ENCODE results near the gene ITGB4. TPM values are rescaled to one million over a fixed set of nuclear protein-coding genes. Genes with fewer than 3 reads are reported as not detected.

The ITGB4 gene
- total RNA-seq, 4 donors from 2014 or later: 196 to 323 (median 229) TPM

DNA sequence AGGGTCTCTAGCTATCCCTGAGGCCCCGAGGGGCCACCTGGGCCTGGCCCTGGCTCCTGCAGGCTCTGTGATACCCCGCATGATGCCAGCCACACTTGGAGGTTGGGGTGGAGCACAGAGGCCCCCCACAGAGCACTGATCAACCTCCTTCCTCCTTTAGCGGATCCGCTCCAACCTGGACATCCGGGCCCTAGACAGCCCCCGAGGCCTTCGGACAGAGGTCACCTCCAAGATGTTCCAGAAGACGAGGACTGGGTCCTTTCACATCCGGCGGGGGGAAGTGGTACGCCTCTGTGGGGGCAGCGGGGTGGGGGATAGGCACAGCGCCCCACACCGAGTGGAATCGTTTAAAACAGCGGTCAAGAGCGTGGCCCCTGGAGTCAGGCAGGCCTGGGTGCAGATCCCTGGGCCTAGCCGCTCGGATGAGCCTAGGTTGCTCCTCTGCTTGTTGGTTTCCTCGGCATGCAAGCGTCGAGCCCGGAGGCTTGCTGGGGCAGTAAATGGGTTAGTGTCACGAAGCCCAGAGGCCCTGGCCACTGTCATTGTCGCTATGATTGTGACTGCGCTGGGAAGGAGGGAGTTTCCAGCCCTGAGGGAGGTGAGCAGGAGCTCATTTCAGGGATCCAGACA, 9.9 kb downstream of the ITGB4 start:
- peaks cover 7 to 21% (median 15%) of the 10 kb centered on the region in 4 donors for H3K4me1 ChIP-seq
- H3K27me3 ChIP-seq: no peaks in the 10 kb centered on the region
- in situ Hi-C loops (cut with MboI; ENCODE audit: low pct_ligation_motif_present in 1 of 4, low pct_unique_long_range_greater_than_20kb in 1 of 4, low sequenced_read_pairs in 3 of 4) (no loop called here), intact Hi-C loops (cut with DNase I; ENCODE audit: low total_unique reads) (no loop called here)
- no peaks in the 10 kb centered on the region for H3K9me3 ChIP-seq
- H3K4me3 ChIP-seq: no peak overlapping the region
- peaks cover 0 to 22% (median 0%) of the 10 kb centered on the region in 4 donors for H3K36me3 ChIP-seq
- WGBS, 2 donors (ENCODE audit: low coverage in 1 of 2): 81% methylated on average over 24 of the region's 26 CpGs; no CpG with 5 or more reads in 1 of the 2 donors
- TF ChIP-seq, protein P1, sequence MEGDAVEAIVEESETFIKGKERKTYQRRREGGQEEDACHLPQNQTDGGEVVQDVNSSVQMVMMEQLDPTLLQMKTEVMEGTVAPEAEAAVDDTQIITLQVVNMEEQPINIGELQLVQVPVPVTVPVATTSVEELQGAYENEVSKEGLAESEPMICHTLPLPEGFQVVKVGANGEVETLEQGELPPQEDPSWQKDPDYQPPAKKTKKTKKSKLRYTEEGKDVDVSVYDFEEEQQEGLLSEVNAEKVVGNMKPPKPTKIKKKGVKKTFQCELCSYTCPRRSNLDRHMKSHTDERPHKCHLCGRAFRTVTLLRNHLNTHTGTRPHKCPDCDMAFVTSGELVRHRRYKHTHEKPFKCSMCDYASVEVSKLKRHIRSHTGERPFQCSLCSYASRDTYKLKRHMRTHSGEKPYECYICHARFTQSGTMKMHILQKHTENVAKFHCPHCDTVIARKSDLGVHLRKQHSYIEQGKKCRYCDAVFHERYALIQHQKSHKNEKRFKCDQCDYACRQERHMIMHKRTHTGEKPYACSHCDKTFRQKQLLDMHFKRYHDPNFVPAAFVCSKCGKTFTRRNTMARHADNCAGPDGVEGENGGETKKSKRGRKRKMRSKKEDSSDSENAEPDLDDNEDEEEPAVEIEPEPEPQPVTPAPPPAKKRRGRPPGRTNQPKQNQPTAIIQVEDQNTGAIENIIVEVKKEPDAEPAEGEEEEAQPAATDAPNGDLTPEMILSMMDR (IDR thresholded peaks at IDR 0.05): no peak
- peak overlapping the region; percentile 58 to 76 (median 71) for H3K27ac ChIP-seq
- no peak for DNase-seq

DNA sequence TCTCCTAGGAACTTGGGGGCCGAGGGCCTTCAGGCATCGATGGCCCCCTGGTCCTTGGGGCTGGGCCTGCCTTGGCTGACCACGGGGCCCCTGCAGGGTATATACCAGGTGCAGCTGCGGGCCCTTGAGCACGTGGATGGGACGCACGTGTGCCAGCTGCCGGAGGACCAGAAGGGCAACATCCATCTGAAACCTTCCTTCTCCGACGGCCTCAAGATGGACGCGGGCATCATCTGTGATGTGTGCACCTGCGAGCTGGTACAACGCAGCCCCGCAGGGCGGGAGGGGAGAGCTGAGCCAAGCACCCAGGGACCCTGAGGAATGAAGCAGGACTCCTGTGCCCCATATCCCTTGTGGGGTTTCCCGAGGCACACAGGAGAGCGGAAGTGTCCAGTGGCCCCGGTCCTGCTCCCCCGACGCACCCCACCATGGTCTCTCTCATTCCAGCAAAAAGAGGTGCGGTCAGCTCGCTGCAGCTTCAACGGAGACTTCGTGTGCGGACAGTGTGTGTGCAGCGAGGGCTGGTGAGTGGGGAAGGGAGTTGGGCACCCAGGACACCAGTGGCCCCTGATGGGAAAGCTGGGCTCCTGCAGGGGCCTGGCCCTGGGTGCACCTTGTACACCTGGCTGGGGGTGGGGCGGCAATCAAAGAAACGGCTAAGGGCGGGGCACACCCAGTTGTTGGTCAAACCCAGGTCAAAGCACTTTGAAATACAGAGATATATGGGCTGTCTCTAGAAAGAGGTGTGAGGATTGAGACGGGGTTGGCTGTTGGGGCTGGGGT, 10.6 kb downstream of the ITGB4 start:
- Histone ChIP-seq H3K36me3 (peaks cover 0 to 26% (median 2%) of the 10 kb centered on the region in 4 donors), H3K9me3 (no peaks in the 10 kb centered on the region), H3K27me3 (no peaks in the 10 kb centered on the region), H3K27ac (peak overlapping the region; percentile 66 to 76 (median 74)), H3K4me3 (no peak overlapping the region), H3K4me1 (peaks cover 7 to 21% (median 15%) of the 10 kb centered on the region in 4 donors)
- intact Hi-C loops (cut with DNase I; ENCODE audit: low total_unique reads): no loop called here
- WGBS, 2 donors (ENCODE audit: low coverage in 1 of 2): 72% methylated on average over 31 of the region's 31 CpGs; no CpG with 5 or more reads in 1 of the 2 donors
- in situ Hi-C loops (cut with MboI; ENCODE audit: low pct_ligation_motif_present in 1 of 4, low pct_unique_long_range_greater_than_20kb in 1 of 4, low sequenced_read_pairs in 3 of 4): no loop called here
- TF ChIP-seq EP300 (IDR thresholded peaks at IDR 0.05; ENCODE audit: low read depth): no peak
- TF ChIP-seq, protein P1 (IDR thresholded peaks at IDR 0.05): peak in 4 of 5 experiments; percentile 18 to 49 (median 26)
- TF ChIP-seq POLR2AphosphoS5 (IDR thresholded peaks at IDR 0.05): peak in 2 of 3 donors; percentile 6 to 12
- TF ChIP-seq POLR2A (IDR thresholded peaks at IDR 0.05): no peak
- DNase-seq: peak; percentile 90

DNA sequence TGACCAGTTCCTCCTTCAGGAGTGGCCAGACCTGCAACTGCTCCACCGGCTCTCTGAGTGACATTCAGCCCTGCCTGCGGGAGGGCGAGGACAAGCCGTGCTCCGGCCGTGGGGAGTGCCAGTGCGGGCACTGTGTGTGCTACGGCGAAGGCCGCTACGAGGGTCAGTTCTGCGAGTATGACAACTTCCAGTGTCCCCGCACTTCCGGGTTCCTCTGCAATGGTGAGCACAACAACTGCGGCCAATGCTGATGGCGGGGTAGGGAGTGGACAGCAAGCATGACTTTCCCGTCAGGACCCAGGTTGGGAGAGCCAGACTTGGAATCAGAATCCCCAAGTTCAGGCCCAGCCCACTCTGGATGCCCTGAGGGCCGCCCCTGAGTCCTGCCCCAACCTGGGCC, 12.2 kb downstream of the ITGB4 start:
- no peak for TF ChIP-seq POLR2A (IDR thresholded peaks at IDR 0.05)
- TF ChIP-seq, protein P1 (IDR thresholded peaks at IDR 0.05): no peak
- Histone ChIP-seq H3K27ac (no peak overlapping the region), H3K4me1 (peaks cover 7 to 21% (median 15%) of the 10 kb centered on the region in 4 donors), H3K9me3 (no peaks in the 10 kb centered on the region), H3K36me3 (peaks cover 0 to 20% (median 3%) of the 10 kb centered on the region in 4 donors), H3K4me3 (no peak overlapping the region), H3K27me3 (no peaks in the 10 kb centered on the region)
- 67 to 93% methylated on average over 1 to 18 of the region's 18 CpGs for WGBS, 2 donors (ENCODE audit: low coverage in 1 of 2)
- no peak for DNase-seq
- in situ Hi-C loops (cut with MboI; ENCODE audit: low pct_ligation_motif_present in 1 of 4, low pct_unique_long_range_greater_than_20kb in 1 of 4, low sequenced_read_pairs in 3 of 4) (no loop called here), intact Hi-C loops (cut with DNase I; ENCODE audit: low total_unique reads) (no loop called here)

DNA sequence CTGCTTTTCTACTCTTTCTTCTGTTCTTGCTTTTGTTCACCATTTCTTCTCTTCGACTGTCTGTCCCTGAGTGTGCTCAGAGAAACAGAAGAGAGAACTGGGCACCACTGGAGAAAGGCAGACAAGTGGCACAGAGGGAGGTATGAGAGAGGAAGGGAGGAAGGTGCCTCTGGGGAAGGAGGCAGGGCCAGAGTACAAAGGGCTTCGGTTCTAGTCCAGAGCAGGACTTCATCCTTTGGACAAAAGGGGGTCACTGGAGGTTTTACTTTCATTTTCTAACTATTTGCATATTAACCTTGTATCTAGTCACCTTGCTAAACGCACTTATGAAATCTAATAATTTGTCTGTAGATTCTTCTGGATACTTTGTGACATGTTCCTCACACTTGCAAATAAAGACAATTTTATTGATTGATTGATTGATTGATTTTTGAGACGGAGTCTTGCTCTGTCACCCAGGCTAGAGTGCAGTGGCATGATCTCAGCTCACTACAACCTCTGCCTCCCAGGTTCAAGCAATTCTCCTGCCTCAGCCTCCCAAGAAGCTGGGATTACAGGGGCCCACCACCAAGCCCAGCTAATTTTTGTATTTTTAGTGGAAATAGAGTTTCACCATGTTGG, 13.5 kb downstream of the ITGB4 start:
- Histone ChIP-seq H3K4me3 (no peak overlapping the region), H3K27me3 (no peaks in the 10 kb centered on the region), H3K9me3 (no peaks in the 10 kb centered on the region), H3K27ac (no peak overlapping the region), H3K36me3 (peaks cover 0 to 20% (median 3%) of the 10 kb centered on the region in 4 donors), H3K4me1 (peaks cover 7 to 21% (median 15%) of the 10 kb centered on the region in 4 donors)
- 58 to 83% methylated on average over 4 of the region's 4 CpGs for WGBS, 2 donors (ENCODE audit: low coverage in 1 of 2)
- in situ Hi-C loops (cut with MboI; ENCODE audit: low pct_ligation_motif_present in 1 of 4, low pct_unique_long_range_greater_than_20kb in 1 of 4, low sequenced_read_pairs in 3 of 4) (no loop called here), intact Hi-C loops (cut with DNase I; ENCODE audit: low total_unique reads) (no loop called here)
- TF ChIP-seq POLR2A (IDR thresholded peaks at IDR 0.05): no peak
- no peak for TF ChIP-seq POLR2AphosphoS5 (IDR thresholded peaks at IDR 0.05)
- TF ChIP-seq, protein P1 (IDR thresholded peaks at IDR 0.05): no peak
- TF ChIP-seq EP300 (IDR thresholded peaks at IDR 0.05; ENCODE audit: low read depth): no peak
- no peak for DNase-seq

All from transverse colon (tissue), 4 donors.